Fibroblast of pulmonary artery (primary cell): ENCODE measurements around the gene CST5.
"Not testable (repeated sequence)": the region's sequence is repeated elsewhere in the genome, so short reads cannot be mapped to it uniquely, and the experiment has no call there.

Experiments used
- DNase-seq: peaks from one replicate; pipeline ENCODE4 v3.0.0-alpha.2; 2010; ENCODE audit warnings: low read depth
- H3K4me3 ChIP-seq: replicated peaks from 2 replicates; pipeline ENCODE4 v1.5.1; 2011; ENCODE audit warnings: low read depth, mild to moderate bottlenecking, control low read depth, low read length, moderate library complexity
- CTCF ChIP-seq: IDR thresholded peaks from 2 replicates; pipeline ENCODE4 v1.5.1; 2011; ENCODE audit warnings: mild to moderate bottlenecking, control low read depth, low read length, inconsistent platforms; ENCODE audit errors: missing control alignments

Gene CST5

DNA sequence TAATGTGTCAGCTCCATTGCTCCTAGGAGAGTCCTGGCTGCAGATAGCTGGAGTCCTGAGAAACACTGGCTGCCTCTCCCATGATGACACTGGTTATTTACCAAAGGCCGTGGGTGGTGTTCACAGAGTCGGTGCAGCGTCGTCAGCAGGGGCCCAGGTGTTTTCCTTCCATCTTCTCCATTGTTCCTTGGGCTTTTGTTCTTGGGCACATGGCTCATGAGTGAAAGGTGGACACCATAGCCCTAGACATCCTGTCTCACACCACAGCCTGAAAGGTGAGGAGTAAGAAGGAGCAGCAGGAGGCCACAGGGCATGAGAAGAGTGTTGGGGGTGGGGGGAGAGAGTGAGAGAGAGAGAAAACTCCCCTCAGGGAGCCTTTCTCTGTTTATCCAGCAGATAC lies 9.1 kb downstream of the CST5 start:
- DNase-seq = no peak
- H3K4me3 ChIP-seq = no peak overlapping the region
- no peak for TF ChIP-seq CTCF

GRCh38 chr20:23869520-23869919 lies 10.0 kb downstream of the CST5 start:
- DNase-seq = no peak
- no peak overlapping the region for H3K4me3 ChIP-seq
- no peak for TF ChIP-seq CTCF

- DNase-seq = no peak
- H3K4me3 ChIP-seq = no peak overlapping the region
- TF ChIP-seq CTCF = no peak
Observed at GRCh38 chr20:23868321-23868720, 11.2 kb downstream of the CST5 start.

GRCh38 chr20:23867152-23867776 lies 12.3 kb downstream of the CST5 start:
- no peak for DNase-seq
- no peak for TF ChIP-seq CTCF
- no peak overlapping the region for H3K4me3 ChIP-seq

DNA sequence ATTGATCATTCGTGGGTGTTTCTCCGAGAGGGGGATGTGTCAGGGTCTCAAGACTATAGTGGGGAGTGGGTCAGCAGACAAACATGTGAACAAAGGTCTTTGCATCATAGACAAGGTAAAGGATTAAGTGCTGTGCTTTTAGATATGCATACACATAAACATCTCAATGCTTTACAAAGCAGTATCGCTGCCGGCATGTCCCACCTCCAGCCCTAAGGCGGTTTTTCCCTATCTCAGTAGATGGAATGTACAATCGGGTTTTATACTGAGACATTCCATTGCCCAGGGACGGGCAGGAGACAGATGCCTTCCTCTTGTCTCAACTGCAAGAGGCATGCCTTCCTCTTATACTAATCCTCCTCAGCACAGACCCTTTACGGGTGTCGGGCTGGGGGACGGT lies 18.8 kb downstream of the CST5 start:
- H3K4me3 ChIP-seq, DNase-seq: not testable (repeated sequence)

- no peak for DNase-seq
- H3K4me3 ChIP-seq = no peak overlapping the region
- TF ChIP-seq CTCF = no peak
Observed at GRCh38 chr20:23857962-23858595, 21.5 kb downstream of the CST5 start.

- H3K4me3 ChIP-seq = no peak overlapping the region
- TF ChIP-seq CTCF = no peak
- DNase-seq = no peak
Observed at GRCh38 chr20:23856736-23857135, 22.8 kb downstream of the CST5 start.
